Measurements from ENCODE around the gene PHETA1.
"Not testable (repeated sequence)": the region's sequence is repeated elsewhere in the genome, so short reads cannot be mapped to it uniquely, and the experiment has no call there.

PHETA1 gene

GRCh38 chr12:111401167-111401605 lies 32.3 kb upstream of the PHETA1 start:
- no peak overlapping the region for H3K27ac ChIP-seq
- no peak for DNase-seq
- H3K36me3 ChIP-seq (replicated peaks), result no peaks in the 10 kb centered on the region
- in situ Hi-C loops (cut with HindIII; ENCODE audit: low pct_ligation_motif_present, low sequenced_read_pairs), result no loop called here
- no peaks in the 10 kb centered on the region for H3K27me3 ChIP-seq (replicated peaks)
- TF ChIP-seq CTCF (IDR thresholded peaks at IDR 0.05; ENCODE audit: low read depth, low read length, missing control alignments), result no peak
- no peak overlapping the region for H3K4me3 ChIP-seq (ENCODE audit: low read depth, low read length)

- H3K27ac ChIP-seq, result peak overlapping the region; percentile 32
- in situ Hi-C loops (cut with HindIII; ENCODE audit: low pct_ligation_motif_present, low sequenced_read_pairs); DNase-seq; H3K27me3 ChIP-seq (replicated peaks); H3K36me3 ChIP-seq (replicated peaks); H3K4me3 ChIP-seq (ENCODE audit: low read depth, low read length): not testable (repeated sequence)
Observed at GRCh38 chr12:111399741-111400404, 31.0 kb upstream of the PHETA1 start.

GRCh38 chr12:111398530-111398929 lies 29.6 kb upstream of the PHETA1 start:
- no peak overlapping the region for H3K27ac ChIP-seq

GRCh38 chr12:111396726-111397445 lies 28.0 kb upstream of the PHETA1 start:
- DNase-seq, result no peak
- no peaks in the 10 kb centered on the region for H3K27me3 ChIP-seq (replicated peaks)
- no peaks in the 10 kb centered on the region for H3K36me3 ChIP-seq (replicated peaks)
- peak; percentile 96 for TF ChIP-seq CTCF (IDR thresholded peaks at IDR 0.05; ENCODE audit: low read depth, low read length, missing control alignments)
- H3K27ac ChIP-seq, result no peak overlapping the region
- H3K4me3 ChIP-seq (ENCODE audit: low read depth, low read length), result peak overlapping the region; percentile 43
- in situ Hi-C loops (cut with HindIII; ENCODE audit: low pct_ligation_motif_present, low sequenced_read_pairs), result no loop called here

More at GRCh38 chr12:111398530-111398929, 29.6 kb upstream of the PHETA1 start:
- in situ Hi-C loops (cut with HindIII; ENCODE audit: low pct_ligation_motif_present, low sequenced_read_pairs), result no loop called here
- no peak for DNase-seq
- no peak overlapping the region for H3K4me3 ChIP-seq (ENCODE audit: low read depth, low read length)
- H3K36me3 ChIP-seq (replicated peaks), result no peaks in the 10 kb centered on the region
- no peak for TF ChIP-seq CTCF (IDR thresholded peaks at IDR 0.05; ENCODE audit: low read depth, low read length, missing control alignments)
- H3K27me3 ChIP-seq (replicated peaks), result no peaks in the 10 kb centered on the region

- H3K27ac ChIP-seq; in situ Hi-C loops (cut with HindIII; ENCODE audit: low pct_ligation_motif_present, low sequenced_read_pairs); DNase-seq; H3K27me3 ChIP-seq (replicated peaks); H3K36me3 ChIP-seq (replicated peaks); H3K4me3 ChIP-seq (ENCODE audit: low read depth, low read length): not testable (repeated sequence)
Observed at GRCh38 chr12:111396271-111396670, 27.4 kb upstream of the PHETA1 start.

GRCh38 chr12:111395336-111396187 lies 26.7 kb upstream of the PHETA1 start:
- Histone ChIP-seq H3K27ac (no peak overlapping the region), H3K4me3 (ENCODE audit: low read depth, low read length) (no peak overlapping the region), H3K36me3 (replicated peaks) (no peaks in the 10 kb centered on the region), H3K27me3 (replicated peaks) (no peaks in the 10 kb centered on the region)
- TF ChIP-seq CTCF (IDR thresholded peaks at IDR 0.05; ENCODE audit: low read depth, low read length, missing control alignments), result no peak
- no peak for DNase-seq
- in situ Hi-C loops (cut with HindIII; ENCODE audit: low pct_ligation_motif_present, low sequenced_read_pairs), result no loop called here
